Measurements from ENCODE around the gene PTAFR.

The PTAFR gene

DNA sequence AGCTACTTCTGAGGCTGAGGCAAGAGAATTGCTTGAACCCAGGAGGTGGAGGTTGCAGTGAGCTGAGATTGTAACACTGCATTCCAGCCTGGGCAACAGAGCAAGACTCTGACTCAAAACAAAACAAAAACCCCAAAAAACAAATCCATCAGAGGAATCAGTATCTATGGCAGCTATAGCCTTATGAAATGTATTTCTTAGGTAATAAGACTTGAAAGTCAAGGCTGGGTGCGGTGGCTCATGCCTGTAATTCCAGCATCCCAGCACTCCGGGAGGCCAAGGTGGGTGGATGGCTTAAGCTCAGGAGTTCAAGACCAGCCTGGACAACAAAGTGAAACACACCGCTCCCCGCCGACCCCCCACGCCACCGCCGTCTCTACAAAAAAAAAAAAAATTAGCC, 56.9 kb downstream of the PTAFR start:
- Mint-ChIP-seq H3K27me3 (peaks cover 36% of the 10 kb centered on the region), H3K27ac (no peak overlapping the region), H3K4me1 (peaks cover 12% of the 10 kb centered on the region), H3K4me3 (no peak overlapping the region), H3K9me3 (no peaks in the 10 kb centered on the region)
- no peak for ATAC-seq
- DNase-seq: no peak

DNA sequence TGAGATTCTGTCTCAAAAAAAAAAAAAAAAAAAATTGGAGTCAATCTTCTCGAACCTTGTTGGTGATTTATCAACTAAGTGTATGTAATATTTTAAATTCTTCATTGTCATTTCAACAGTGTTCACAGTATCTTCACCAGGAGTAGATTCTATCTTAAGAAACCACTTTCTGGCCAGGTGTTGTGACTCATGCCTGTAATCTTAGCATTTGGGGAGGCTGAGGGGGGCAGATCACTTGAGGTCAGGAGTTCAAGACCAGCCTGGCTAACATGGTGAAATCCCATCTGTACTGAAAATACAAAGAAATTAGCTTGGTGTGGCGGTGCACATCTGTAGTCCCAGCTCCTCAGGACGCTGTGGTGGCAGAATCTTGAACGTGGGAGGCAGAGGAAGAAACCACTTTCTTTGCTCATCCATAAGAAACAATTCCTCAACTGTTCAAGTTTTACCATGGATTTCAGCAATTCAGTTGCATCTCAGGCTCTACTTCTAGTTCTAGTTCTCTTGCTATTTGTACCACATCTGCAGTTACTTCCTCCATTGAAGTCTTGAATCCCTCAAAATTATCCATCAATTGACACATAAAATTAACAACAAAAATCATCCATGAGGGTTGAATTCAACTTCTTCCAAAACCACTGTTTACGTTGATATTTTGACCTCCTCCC, 57.7 kb downstream of the PTAFR start:
- Mint-ChIP-seq H3K4me3 (no peak overlapping the region), H3K27ac (no peak overlapping the region)

DNA sequence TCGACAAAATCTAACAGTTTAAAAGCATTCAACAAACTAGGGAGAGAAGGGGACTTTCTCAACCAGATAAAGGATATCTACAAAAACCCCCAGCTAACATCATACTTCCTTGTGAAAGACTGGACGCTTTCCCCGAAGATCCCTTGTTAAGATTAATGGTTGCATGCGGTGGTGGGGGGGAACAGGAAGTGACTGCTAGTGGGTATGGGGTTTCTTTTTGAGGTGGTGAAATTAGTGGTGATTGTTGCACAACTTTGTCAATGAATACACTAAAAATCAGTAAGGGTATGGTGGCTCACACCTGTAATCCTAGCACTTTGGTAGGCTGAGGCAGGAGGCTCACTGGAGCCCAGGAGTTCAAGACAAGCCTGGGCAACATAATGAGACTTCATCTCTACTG, 61.2 kb downstream of the PTAFR start:
- H3K27ac Mint-ChIP-seq: peak overlapping the region; percentile 75 to 97
- ATAC-seq: peak; percentile 89
- peaks cover 43% of the 10 kb centered on the region for H3K4me1 Mint-ChIP-seq
- DNase-seq: peak; percentile 19 to 79
- H3K9me3 Mint-ChIP-seq: peaks cover 0 to 7% of the 10 kb centered on the region in 2 donors
- H3K4me3 Mint-ChIP-seq: peak overlapping the region; percentile 36 to 39
- H3K27me3 Mint-ChIP-seq: peaks cover 38% of the 10 kb centered on the region

More for the DNA sequence above, 57.7 kb downstream of the PTAFR start:
- Mint-ChIP-seq H3K9me3 (no peaks in the 10 kb centered on the region), H3K27me3 (peaks cover 36% of the 10 kb centered on the region), H3K4me1 (peaks cover 20% of the 10 kb centered on the region)
- ATAC-seq (no peak), DNase-seq (no peak)

DNA sequence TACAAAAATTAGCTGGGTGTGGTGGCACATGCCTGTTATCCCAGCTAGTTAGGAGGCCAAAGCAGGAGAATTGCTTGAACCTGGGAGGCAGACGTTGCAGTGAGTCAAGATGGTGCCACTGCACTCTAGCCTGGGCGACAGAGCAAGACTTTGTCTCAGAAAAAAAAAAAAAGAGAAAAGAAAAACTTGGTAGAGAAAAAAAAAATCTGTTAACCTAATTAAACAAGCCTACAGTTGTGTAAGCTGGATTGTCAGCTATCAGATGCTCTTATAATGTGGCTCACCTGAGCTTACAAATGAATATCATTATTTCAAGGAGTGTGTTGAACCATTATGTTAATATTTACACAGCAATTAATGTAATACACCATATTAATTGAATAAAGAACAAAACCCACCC, 61.6 kb downstream of the PTAFR start:
- Mint-ChIP-seq H3K27ac (no peak overlapping the region), H3K27me3 (peaks cover 38% of the 10 kb centered on the region), H3K4me1 (peaks cover 43% of the 10 kb centered on the region), H3K9me3 (peaks cover 0 to 7% of the 10 kb centered on the region in 2 donors), H3K4me3 (peak overlapping the region in 1 of 2 donors; percentile 36)
- peak; percentile 36 for ATAC-seq
- no peak for DNase-seq

DNA sequence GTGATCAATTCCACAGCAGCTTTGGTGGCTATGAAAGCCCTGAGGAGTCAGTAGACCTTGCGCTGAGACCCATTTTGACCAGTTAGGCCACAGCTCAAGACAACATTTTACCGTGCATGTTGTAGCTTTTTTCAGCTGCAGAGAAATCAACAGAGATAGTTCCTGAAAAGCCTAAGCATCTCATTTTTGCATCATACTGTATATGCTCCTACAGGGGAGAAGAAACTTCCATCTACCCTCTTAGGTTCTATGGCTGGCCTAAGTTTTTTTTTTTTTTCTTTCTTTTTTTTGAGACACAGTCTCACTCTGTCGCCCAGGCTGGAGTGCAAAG, 63.3 kb downstream of the PTAFR start:
- no peak overlapping the region for H3K27ac Mint-ChIP-seq
- peaks cover 0 to 7% of the 10 kb centered on the region in 2 donors for H3K9me3 Mint-ChIP-seq
- H3K4me3 Mint-ChIP-seq: no peak overlapping the region
- DNase-seq: no peak
- ATAC-seq: no peak
- H3K4me1 Mint-ChIP-seq: peaks cover 43% of the 10 kb centered on the region
- H3K27me3 Mint-ChIP-seq: peaks cover 26% of the 10 kb centered on the region

DNA sequence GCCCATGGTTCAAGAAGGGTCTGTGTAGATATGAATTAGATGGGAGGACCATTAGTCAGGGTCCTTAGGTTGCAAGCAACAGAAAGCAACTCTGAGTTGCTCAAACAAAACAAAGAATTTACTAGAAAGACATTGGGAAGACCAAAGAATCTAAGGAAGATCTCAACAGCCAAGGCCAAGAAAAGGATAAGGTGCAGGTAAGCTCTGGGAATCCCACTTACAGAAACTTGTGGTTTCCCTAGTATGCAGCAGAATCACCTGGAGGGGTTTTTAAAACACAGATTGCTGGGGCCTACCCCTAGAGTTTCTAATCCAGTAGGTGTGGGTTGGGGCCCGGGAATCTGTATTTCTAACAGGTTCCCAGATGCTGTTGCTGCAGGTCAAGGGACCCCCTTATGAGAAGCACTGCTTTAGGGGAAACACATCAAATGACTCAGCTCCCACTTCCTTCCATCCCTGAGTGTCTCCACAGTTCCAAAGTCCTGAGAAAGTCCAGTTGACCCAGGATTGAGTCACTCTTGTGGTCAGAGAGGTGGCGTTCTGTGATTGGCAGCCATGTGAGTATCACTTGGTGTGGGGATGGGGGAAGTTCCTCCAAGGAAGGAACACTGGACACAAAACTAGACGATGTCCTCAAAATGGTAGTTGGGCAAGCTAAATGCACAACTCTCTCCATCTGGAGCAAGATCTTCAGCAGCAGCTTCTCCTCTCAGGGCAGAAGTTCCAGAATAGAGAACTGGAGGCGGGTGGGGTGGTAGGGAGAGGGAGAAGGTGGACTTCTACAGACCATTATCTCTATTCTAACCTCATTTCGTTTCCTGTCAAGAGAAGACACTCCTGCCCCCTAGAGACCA, 63.9 kb downstream of the PTAFR start:
- Mint-ChIP-seq H3K27ac (no peak overlapping the region), H3K27me3 (peaks cover 24% of the 10 kb centered on the region), H3K4me1 (peaks cover 43% of the 10 kb centered on the region), H3K4me3 (no peak overlapping the region), H3K9me3 (peaks cover 0 to 7% of the 10 kb centered on the region in 2 donors)
- peak; percentile 33 for ATAC-seq
- no peak for DNase-seq

DNA sequence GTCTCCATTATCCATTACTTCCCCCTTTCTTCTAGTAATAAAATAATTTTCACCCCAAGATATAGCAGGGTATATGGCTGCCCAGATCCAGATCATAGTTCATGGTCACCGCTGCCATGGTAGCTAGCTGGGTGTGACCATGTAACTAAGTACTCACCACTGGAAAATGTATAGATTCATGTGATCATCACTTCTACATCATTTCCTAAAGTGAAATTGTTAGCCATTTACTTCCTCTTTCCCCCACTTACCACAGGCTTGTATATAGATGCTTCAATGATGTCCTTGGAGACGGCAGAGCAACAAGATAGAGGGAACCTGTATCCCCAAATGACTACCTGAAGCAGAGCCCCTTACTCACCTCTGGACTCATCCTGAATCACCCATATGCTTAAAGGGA, 65.3 kb downstream of the PTAFR start:
- Mint-ChIP-seq H3K4me1 (peaks cover 43% of the 10 kb centered on the region), H3K27me3 (peaks cover 11% of the 10 kb centered on the region), H3K4me3 (no peak overlapping the region), H3K9me3 (peaks cover 0 to 7% of the 10 kb centered on the region in 2 donors), H3K27ac (no peak overlapping the region)
- ATAC-seq (peak; percentile 41), DNase-seq (no peak)

DNA sequence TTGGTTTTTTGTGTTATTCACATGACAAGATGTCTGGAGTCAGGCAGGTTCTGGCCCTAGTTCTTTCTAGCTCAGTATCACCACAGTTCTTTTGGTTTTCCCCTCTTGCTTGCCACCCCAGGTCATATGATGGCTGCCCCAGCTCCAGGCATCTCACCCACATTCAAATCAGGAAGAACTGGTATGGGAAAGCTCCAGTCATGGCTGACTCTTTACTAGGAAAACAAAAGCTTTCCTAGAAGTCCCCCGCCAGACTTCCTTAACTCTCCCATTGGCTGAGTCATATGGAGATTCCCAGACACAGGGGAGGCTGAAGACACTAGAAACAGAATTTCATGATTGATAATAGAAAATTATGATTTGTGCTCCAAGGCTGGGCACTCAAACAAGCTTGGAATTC, 65.9 kb downstream of the PTAFR start:
- Mint-ChIP-seq H3K27me3 (peaks cover 11% of the 10 kb centered on the region), H3K4me1 (peaks cover 41% of the 10 kb centered on the region), H3K9me3 (peaks cover 0 to 7% of the 10 kb centered on the region in 2 donors), H3K27ac (no peak overlapping the region), H3K4me3 (no peak overlapping the region)
- no peak for DNase-seq
- no peak for ATAC-seq

DNA sequence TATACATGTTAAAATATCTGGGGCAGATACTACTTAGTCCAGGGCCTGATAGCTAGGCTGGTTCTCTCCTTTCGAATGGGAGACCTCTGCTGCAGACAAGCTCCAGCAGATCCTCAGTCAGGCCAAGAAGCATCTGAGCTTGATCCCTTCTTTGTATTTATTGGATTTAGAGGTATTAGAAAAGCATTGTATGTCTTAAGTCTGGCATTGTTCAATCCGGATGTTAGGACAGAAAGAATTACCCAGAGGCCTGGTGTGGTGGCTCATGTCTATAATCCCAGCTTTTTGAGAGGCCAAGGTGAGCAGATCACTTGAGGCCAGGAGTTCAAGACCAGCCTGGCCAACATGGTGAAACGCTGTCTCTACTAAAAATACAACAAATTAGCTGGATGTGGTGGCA, 66.9 kb downstream of the PTAFR start:
- Mint-ChIP-seq H3K27me3 (peaks cover 11% of the 10 kb centered on the region), H3K4me1 (peaks cover 31% of the 10 kb centered on the region), H3K4me3 (no peak overlapping the region), H3K27ac (no peak overlapping the region), H3K9me3 (peaks cover 0 to 7% of the 10 kb centered on the region in 2 donors)
- DNase-seq (no peak), ATAC-seq (no peak)

DNA sequence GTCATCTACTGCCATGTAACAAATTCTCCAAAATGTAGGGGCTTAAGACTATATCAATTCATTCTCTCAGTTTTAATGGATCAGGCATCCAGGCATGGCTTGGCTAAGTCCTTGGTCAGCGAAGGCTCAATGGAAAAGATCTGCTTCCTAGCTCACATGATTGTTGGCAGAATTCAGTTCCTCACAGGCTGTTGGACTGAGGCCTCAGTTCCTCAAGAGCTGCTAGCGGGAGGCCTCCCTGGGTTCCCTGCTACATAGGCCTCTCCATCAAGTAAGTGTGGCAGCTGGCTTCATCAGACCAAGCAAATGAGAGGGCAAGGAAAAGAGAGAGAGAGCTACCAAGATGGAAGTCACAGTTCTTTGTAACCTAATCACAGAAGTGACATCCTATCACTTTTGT, 68.5 kb downstream of the PTAFR start:
- H3K9me3 Mint-ChIP-seq: peaks cover 0 to 7% of the 10 kb centered on the region in 2 donors
- H3K27me3 Mint-ChIP-seq: peaks cover 11% of the 10 kb centered on the region
- H3K27ac Mint-ChIP-seq: no peak overlapping the region
- ATAC-seq (no peak), DNase-seq (no peak)
- H3K4me1 Mint-ChIP-seq: peaks cover 23% of the 10 kb centered on the region
- H3K4me3 Mint-ChIP-seq: no peak overlapping the region

DNA sequence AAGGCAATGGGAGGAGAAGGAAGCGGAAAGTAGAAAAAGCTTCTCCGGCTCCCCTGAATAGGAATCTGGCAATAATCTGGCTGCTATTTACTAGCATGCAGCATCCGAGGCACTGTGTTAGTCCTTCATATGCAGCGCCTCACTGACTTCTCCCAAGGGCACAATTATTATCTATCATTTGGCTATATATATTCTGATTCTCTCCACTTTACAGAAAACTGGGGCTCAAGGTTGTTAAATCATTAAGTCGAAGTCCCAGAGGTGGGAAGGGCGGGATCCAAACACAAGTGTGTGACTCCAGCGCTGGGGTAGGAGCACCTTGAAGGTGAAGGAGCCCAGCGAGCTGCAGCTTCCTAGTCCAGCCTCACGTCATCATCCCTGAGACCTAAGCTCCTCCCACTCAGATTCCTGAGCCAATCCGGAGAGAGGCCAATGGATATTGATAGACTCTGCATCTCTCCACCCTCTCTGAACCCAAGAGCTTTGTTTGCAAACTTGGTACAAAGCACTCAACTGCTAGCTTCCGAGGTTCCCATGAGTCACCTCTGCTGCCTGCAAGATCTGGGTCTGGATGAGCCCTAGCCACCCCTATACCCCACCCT, 71.5 kb downstream of the PTAFR start:
- no peak overlapping the region for H3K4me3 Mint-ChIP-seq
- ATAC-seq (no peak), DNase-seq (no peak)
- no peaks in the 10 kb centered on the region for H3K9me3 Mint-ChIP-seq
- no peaks in the 10 kb centered on the region for H3K4me1 Mint-ChIP-seq
- peak overlapping the region in 1 of 2 donors; percentile 24 for H3K27ac Mint-ChIP-seq
- H3K27me3 Mint-ChIP-seq: no peaks in the 10 kb centered on the region

DNA sequence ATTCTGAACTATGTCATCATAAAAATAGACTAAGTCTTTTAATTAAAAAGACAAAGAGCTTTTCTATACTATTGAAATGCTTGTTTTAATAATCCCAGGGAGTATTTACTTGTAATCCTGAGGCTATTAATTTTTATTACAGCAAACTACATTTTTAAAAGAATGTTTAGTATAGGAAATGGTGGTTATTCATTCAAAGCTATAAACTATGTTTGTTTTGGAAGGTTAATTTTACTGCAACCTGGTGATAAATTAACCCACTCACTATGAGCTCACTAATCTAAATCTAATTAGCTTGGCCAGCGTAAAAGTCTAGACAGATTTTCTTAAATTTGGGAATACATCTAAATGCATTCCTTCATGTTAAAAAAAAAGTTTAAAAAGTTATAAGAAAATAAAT, 74.3 kb downstream of the PTAFR start:
- Mint-ChIP-seq H3K4me3 (no peak overlapping the region), H3K27ac (no peak overlapping the region), H3K4me1 (no peaks in the 10 kb centered on the region), H3K9me3 (no peaks in the 10 kb centered on the region), H3K27me3 (peaks cover 7% of the 10 kb centered on the region)
- DNase-seq (no peak), ATAC-seq (no peak)

DNA sequence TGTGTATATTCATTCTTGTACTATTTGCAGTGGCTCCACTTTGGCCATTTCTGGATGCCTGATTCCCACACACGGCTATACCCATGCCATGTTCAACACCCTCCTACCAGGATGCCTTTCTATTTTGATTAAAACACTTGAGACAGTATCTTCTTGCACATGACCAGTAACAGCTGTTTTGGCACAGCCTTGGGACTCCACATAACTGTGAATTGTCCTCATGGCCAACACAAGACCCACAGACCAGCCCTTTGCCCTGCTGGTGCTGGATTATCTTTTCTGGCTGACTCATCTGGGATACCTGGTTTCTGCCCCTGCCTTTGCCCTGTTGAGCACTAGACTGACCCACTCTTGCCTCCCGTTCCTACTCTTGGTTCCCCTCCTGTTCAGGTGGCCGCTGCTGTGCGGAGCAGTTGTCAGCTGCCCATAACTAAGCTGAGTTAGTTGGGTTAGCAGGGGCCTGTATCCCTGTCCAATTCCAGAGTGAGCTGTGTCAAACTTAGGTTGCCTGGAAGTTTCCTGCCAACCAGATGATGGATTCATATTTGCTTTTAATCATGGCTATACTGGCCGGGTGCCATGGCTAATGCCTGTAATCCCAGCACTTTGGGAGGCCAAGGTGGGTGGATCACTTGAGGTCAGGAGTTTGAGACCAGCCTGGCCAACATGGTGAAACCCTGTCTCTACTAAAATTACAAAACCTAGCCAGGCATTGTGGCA, 77.3 kb downstream of the PTAFR start:
- no peaks in the 10 kb centered on the region for H3K4me1 Mint-ChIP-seq
- no peak overlapping the region for H3K4me3 Mint-ChIP-seq
- ATAC-seq (no peak), DNase-seq (no peak)
- H3K9me3 Mint-ChIP-seq: no peaks in the 10 kb centered on the region
- peaks cover 23% of the 10 kb centered on the region for H3K27me3 Mint-ChIP-seq
- no peak overlapping the region for H3K27ac Mint-ChIP-seq
